ENCODE measurements around the gene GUCA1C.

GRCh38 chr3:108966773-108967172 is 13.1 kb upstream of the GUCA1C start:
- TF ChIP-seq CTCF (IDR thresholded peaks at IDR 0.05) (no peak), POLR2A (IDR thresholded peaks at IDR 0.05) (no peak), POLR2AphosphoS5 (IDR thresholded peaks at IDR 0.05) (no peak)

All from prostate gland (tissue), 2 donors.